H1 (cell line): ENCODE measurements around the gene ZFR. TPM values are rescaled to one million over a fixed set of nuclear protein-coding genes. Genes with fewer than 3 reads are reported as not detected.

Experiments
- CTCF ChIA-PET: fragments of 300-600 bp; sonication (Branson Sonifier 250); formaldehyde crosslinking; loops from one replicate; lab custom pipeline; 2021; ENCODE audit not compliant: partially characterized antibody; lab: Charles Lee
- POLR2A ChIA-PET: fragments of 300-600 bp; sonication (Branson Sonifier 250); formaldehyde crosslinking; loops from one replicate; lab custom pipeline; 2021; ENCODE audit warnings: inconsistent platforms; ENCODE audit not compliant: partially characterized antibody; lab: Charles Lee
- DNase-seq, 2 experiments: peaks; one replicate each; pipeline versions ENCODE4 v3.0.0 to v3.0.0-alpha.2; 2010 to 2022; ENCODE audit warnings: low spot score in 2 of 2, low read depth in 1 of 2, mixed read lengths in 1 of 2
- FAIRE-seq: peaks from 2 replicates; lab custom pipeline; 2011; peaks lifted over from hg19 to GRCh38; lab: Jason Lieb, UNC
- H2AFZ ChIP-seq: 2 replicates; pipeline ENCODE4 v1.8.1; 2012; ENCODE audit warnings: low read length, inconsistent platforms
- H2AK5ac ChIP-seq: 2 replicates; pipeline ENCODE4 v1.6.1; 2013; ENCODE audit warnings: low read depth, low read length
- H2BK120ac ChIP-seq: replicated peaks from 2 replicates; pipeline ENCODE3; 2013; ENCODE audit warnings: low read depth, low read length, inconsistent platforms
- H2BK12ac ChIP-seq: 2 replicates; pipeline ENCODE4 v1.6.1; 2013; ENCODE audit warnings: low read depth, low read length
- H2BK15ac ChIP-seq: 2 replicates; pipeline ENCODE4 v1.6.1; 2013; ENCODE audit warnings: low read length
- H2BK20ac ChIP-seq: 2 replicates; pipeline ENCODE4 v1.6.1; 2013; ENCODE audit warnings: low read length
- H2BK5ac ChIP-seq: 2 replicates; pipeline ENCODE4 v1.6.1; 2013; ENCODE audit warnings: low read depth, low read length
- H3K14ac ChIP-seq: 2 replicates; pipeline ENCODE4 v1.6.1; 2013; ENCODE audit warnings: inconsistent platforms; ENCODE audit not compliant: insufficient read length
- H3K18ac ChIP-seq: 2 replicates; pipeline ENCODE4 v1.6.1; 2013; ENCODE audit warnings: low read length; ENCODE audit errors: extremely low read depth
- H3K23ac ChIP-seq: 2 replicates; pipeline ENCODE4 v1.6.1; 2013; ENCODE audit warnings: inconsistent platforms; ENCODE audit not compliant: insufficient read length
- H3K23me2 ChIP-seq: 2 replicates; pipeline ENCODE4 v1.6.1; 2013; ENCODE audit warnings: low read depth, low read length
- H3K27ac ChIP-seq: 2 replicates; pipeline ENCODE4 v1.6.1; 2011; ENCODE audit warnings: low read depth, low read length, inconsistent platforms
- H3K27me3 ChIP-seq, 4 experiments: replicated peaks in 1 of 4; 1 replicate in 1 of 4; 2 replicates in 3 of 4; pipeline versions ENCODE4 v1.6.1 to v1.8.1; 2011 to 2013; ENCODE audit warnings: low read length in 3 of 4, mild to moderate bottlenecking in 3 of 4, inconsistent platforms in 2 of 4, mixed read lengths in 2 of 4, moderate library complexity in 1 of 4; ENCODE audit not compliant: control insufficient read depth in 3 of 4, insufficient read depth in 3 of 4; ENCODE audit errors: extremely low read depth in 1 of 4
- H3K36me3 ChIP-seq, 4 experiments: 2 replicates each; pipeline versions ENCODE4 v1.6.1 to v1.8.1; 2011 to 2013; ENCODE audit warnings: mild to moderate bottlenecking in 4 of 4, low read length in 3 of 4, moderate library complexity in 2 of 4, control low read depth in 1 of 4, inconsistent platforms in 1 of 4; ENCODE audit not compliant: insufficient read depth in 4 of 4, control insufficient read depth in 2 of 4
- H3K4ac ChIP-seq: replicated peaks from 2 replicates; pipeline ENCODE3; 2013; ENCODE audit warnings: low read length, low read depth, mixed read lengths, inconsistent platforms; ENCODE audit not compliant: insufficient read length
- H3K4me1 ChIP-seq, 4 experiments: replicated peaks in 1 of 4; 1 replicate in 1 of 4; 2 replicates in 3 of 4; pipeline versions ENCODE4 v1.6.1 to v1.8.1; 2011 to 2013; ENCODE audit warnings: low read length in 3 of 4, inconsistent platforms in 2 of 4, mixed read lengths in 1 of 4; ENCODE audit not compliant: insufficient read depth in 4 of 4, control insufficient read depth in 3 of 4
- H3K4me2 ChIP-seq, 2 experiments: 2 replicates each; pipeline versions ENCODE4 v1.6.1 to v1.8.1; 2011 to 2013; ENCODE audit warnings: low read depth in 2 of 2, low read length in 2 of 2, control low read depth in 1 of 2, inconsistent platforms in 1 of 2, mild to moderate bottlenecking in 1 of 2; ENCODE audit not compliant: insufficient read depth in 1 of 2
- H3K4me3 ChIP-seq, 4 experiments: fragments of 200-600, 300-600 bp in 1 of 4; sonication (generic), shearing (Covaris generic), sonication (Bioruptor Twin) in 1 of 4; 2 replicates each; pipeline versions ENCODE4 v1.5.1 to v1.8.1; 2011 to 2016; ENCODE audit warnings: low read length in 4 of 4, low read depth in 3 of 4, control low read depth in 2 of 4, inconsistent platforms in 2 of 4, mild to moderate bottlenecking in 2 of 4, mixed read lengths in 1 of 4, moderate library complexity in 1 of 4; ENCODE audit not compliant: insufficient read depth in 2 of 4; ENCODE audit errors: extremely low read depth in 1 of 4
- H3K56ac ChIP-seq: replicated peaks from 2 replicates; pipeline ENCODE3; 2013; ENCODE audit warnings: low read depth, mild to moderate bottlenecking, mixed read lengths, low read length, inconsistent platforms; ENCODE audit not compliant: insufficient read length
- H3K79me1 ChIP-seq: 2 replicates; pipeline ENCODE4 v1.6.1; 2013; ENCODE audit warnings: low read depth, low read length, control low read depth
- H3K79me2 ChIP-seq, 2 experiments: 2 replicates each; pipeline versions ENCODE4 v1.6.1 to v1.8.1; 2012 to 2013; ENCODE audit warnings: low read length in 2 of 2, mild to moderate bottlenecking in 2 of 2, inconsistent platforms in 1 of 2; ENCODE audit not compliant: insufficient read depth in 2 of 2, control insufficient read depth in 1 of 2
- H3K9ac ChIP-seq, 4 experiments: replicated peaks in 1 of 4; 1 replicate in 1 of 4; 2 replicates in 3 of 4; pipeline versions ENCODE4 v1.6.1 to v1.8.1; 2011 to 2013; ENCODE audit warnings: low read depth in 3 of 4, low read length in 3 of 4, control low read depth in 2 of 4, mild to moderate bottlenecking in 2 of 4, moderate library complexity in 2 of 4, inconsistent platforms in 1 of 4; ENCODE audit errors: extremely low read depth in 1 of 4
- H3K9me3 ChIP-seq, 2 experiments: 2 replicates each; pipeline versions ENCODE4 v1.6.1 to v1.8.1; 2012 to 2013; ENCODE audit warnings: mild to moderate bottlenecking in 2 of 2, moderate library complexity in 2 of 2, control low read depth in 1 of 2, inconsistent platforms in 1 of 2, low read depth in 1 of 2, low read length in 1 of 2, mixed read lengths in 1 of 2; ENCODE audit not compliant: insufficient read depth in 2 of 2
- H4K20me1 ChIP-seq, 2 experiments: replicated peaks in 1 of 2; 2 replicates each; pipeline versions ENCODE3 to v1.8.1; 2011 to 2013; ENCODE audit warnings: inconsistent platforms in 2 of 2, low read length in 2 of 2, mild to moderate bottlenecking in 1 of 2; ENCODE audit not compliant: insufficient read depth in 2 of 2, control insufficient read depth in 1 of 2
- H4K5ac ChIP-seq: 2 replicates; pipeline ENCODE4 v1.6.1; 2013; ENCODE audit warnings: low read length, low read depth, mixed read lengths, inconsistent platforms; ENCODE audit not compliant: insufficient read length
- H4K8ac ChIP-seq: 2 replicates; pipeline ENCODE4 v1.8.0; 2013; ENCODE audit warnings: mild to moderate bottlenecking, moderate library complexity, low read length, inconsistent platforms; ENCODE audit not compliant: insufficient read depth; ENCODE audit errors: extremely low read depth
- H4K91ac ChIP-seq: replicated peaks from 2 replicates; pipeline ENCODE3; 2013; ENCODE audit warnings: low read length, mixed read lengths, inconsistent platforms; ENCODE audit not compliant: insufficient read length
- ASH2L ChIP-seq: fragments of 200-600, 300-600 bp; sonication (generic); IDR thresholded peaks from one replicate; pipeline ENCODE4 v1.7.1; 2017; ENCODE audit warnings: low read length
- EP300 ChIP-seq, 2 experiments: IDR thresholded peaks; 1 replicate in 1 of 2; 2 replicates in 1 of 2; pipeline ENCODE4 v1.6.1; 2011 to 2012; ENCODE audit warnings: low read depth in 2 of 2, low read length in 2 of 2, mild to moderate bottlenecking in 2 of 2, borderline replicate concordance in 1 of 2, inconsistent platforms in 1 of 2, moderate library complexity in 1 of 2
- GTF2F1 ChIP-seq: IDR thresholded peaks from 2 replicates; pipeline ENCODE4 v1.6.1; 2012; ENCODE audit warnings: low read depth, low read length, improper control_type of control experiment, borderline replicate concordance
- JUND ChIP-seq: IDR thresholded peaks from 2 replicates; pipeline ENCODE4 v1.6.1; 2011; ENCODE audit warnings: mild to moderate bottlenecking, improper control_type of control experiment, low read length
- POLR2A ChIP-seq, 2 experiments: IDR thresholded peaks; 1 replicate in 1 of 2; 2 replicates in 1 of 2; pipeline ENCODE4 v1.6.1; 2011; ENCODE audit warnings: low read depth in 2 of 2, low read length in 2 of 2, mild to moderate bottlenecking in 2 of 2; ENCODE audit errors: control extremely low read depth in 1 of 2
- POLR2AphosphoS5 ChIP-seq: IDR thresholded peaks from 2 replicates; pipeline ENCODE4 v1.6.1; 2011; ENCODE audit warnings: low read depth, low read length
- RBBP5 ChIP-seq: IDR thresholded peaks from 2 replicates; pipeline ENCODE4 v1.7.1; 2012; ENCODE audit warnings: low read depth, mild to moderate bottlenecking, inconsistent platforms, low read length, moderate library complexity, borderline replicate concordance
- SAP30 ChIP-seq: fragments of 300-600 bp; sonication (generic); IDR thresholded peaks from 2 replicates; pipeline ENCODE4 v1.7.1; 2012; ENCODE audit warnings: low read length, moderate library complexity, mild to moderate bottlenecking, inconsistent platforms; ENCODE audit not compliant: insufficient read depth, insufficient replicate concordance
- SIRT6 ChIP-seq: IDR thresholded peaks from one replicate; pipeline ENCODE4 v1.7.1; 2012; ENCODE audit warnings: low read length, inconsistent platforms
- SP4 ChIP-seq: IDR thresholded peaks from 2 replicates; pipeline ENCODE4 v1.6.1; 2012; ENCODE audit warnings: low read length, inconsistent platforms
- SUZ12 ChIP-seq: fragments of 200-600 bp; sonication (generic); IDR thresholded peaks from 2 replicates; pipeline ENCODE4 v1.6.1; 2012; ENCODE audit warnings: mild to moderate bottlenecking, inconsistent platforms, low read length, moderate library complexity, mixed read lengths
- YY1 ChIP-seq: IDR thresholded peaks from 2 replicates; pipeline ENCODE4 v1.6.1; 2011; ENCODE audit warnings: low read depth, mild to moderate bottlenecking, low read length
- WGBS, 2 experiments: shearing (Covaris generic) in 1 of 2; methylation state at CpG; one replicate each; pipeline versions ENCODE4 v1.1.6 to v1.1.7; 2013 to 2015; ENCODE audit warnings: low lambda C conversion rate in 2 of 2, mixed read lengths in 2 of 2, inconsistent platforms in 1 of 2, low coverage in 1 of 2, missing lambda C conversion rate in 1 of 2; ENCODE audit not compliant: insufficient replicate concordance in 2 of 2, insufficient coverage in 1 of 2, insufficient read length in 1 of 2; ENCODE audit errors: extremely low coverage in 1 of 2, missing lambda C conversion rate in 1 of 2; 5-methylcytosine and 5-hydroxymethylcytosine counted together
- polyA plus RNA-seq, 7 experiments: library from polyadenylated mRNA; depleted of rRNA in 3 of 7; stranded (reverse) in 5 of 7; unstranded in 2 of 7; fragments of >200 nt in 5 of 7; fragments of 200-250 nt in 2 of 7; gene quantifications; 1 replicate in 5 of 7; 2 replicates in 1 of 7; 4 replicates in 1 of 7; pipeline versions ENCODE4 v1.2.1 to v1.2.3, GENCODE V29; 2011 to 2013; ENCODE audit warnings: missing spikeins in 2 of 7, mixed read lengths in 2 of 7
- total RNA-seq: library from RNA; stranded (reverse); fragmentation: NEBNext Ultra II Directional; extraction: Animal tissue kit (Norgen Biotek cat#: 25700); gene quantifications from 2 replicates; pipeline ENCODE4 v1.2.1, GENCODE V29; 2021
- TF ChIP-seq, protein P1 (sequence below): IDR thresholded peaks from 2 replicates; pipeline ENCODE4 v1.6.1; 2011; ENCODE audit warnings: low read length, improper control_type of control experiment
- TF ChIP-seq, protein P2 (sequence below): IDR thresholded peaks from 2 replicates; pipeline ENCODE4 v1.6.1; 2012; ENCODE audit warnings: inconsistent platforms

Gene ZFR
- total and polyA plus RNA-seq, 2 of the 8 experiments (the other 6 are each of a cell fraction or from before 2014, with no cell fraction given), result 68.8 to 92.7 TPM

DNA sequence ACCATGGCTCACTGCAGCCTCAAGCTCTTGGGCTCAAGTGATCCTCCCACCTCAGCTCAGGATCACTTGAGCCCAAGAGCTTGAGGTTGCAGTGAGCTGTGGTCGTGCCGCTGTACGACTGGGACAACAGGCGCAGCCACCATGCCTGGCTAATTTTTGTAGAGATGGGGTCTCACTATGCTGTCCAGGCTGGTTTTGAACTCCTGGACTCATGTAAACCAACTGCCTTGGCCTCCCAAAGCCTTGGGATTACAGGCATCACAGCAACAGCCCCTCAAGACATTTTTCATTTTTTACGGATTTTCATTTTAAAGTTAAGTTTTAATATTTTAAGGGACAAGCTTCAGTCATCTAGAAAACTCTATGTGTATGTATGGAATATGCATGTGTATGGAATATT is 78.9 kb downstream of the ZFR start:
- H3K27ac ChIP-seq, result no peak overlapping the region
- DNase-seq (no peak), FAIRE-seq (no peak)
- no peak overlapping the region for H2BK15ac ChIP-seq
- no peak overlapping the region for H2BK120ac ChIP-seq
- H3K36me3 ChIP-seq, result peaks cover 0 to 21% (median 5%) of the 10 kb centered on the region in 4 experiments; a peak in 7 of 8 replicates
- H2AK5ac ChIP-seq, result no peak overlapping the region
- no peak overlapping the region for H3K4me2 ChIP-seq
- no peak overlapping the region for H3K23ac ChIP-seq
- H3K23me2 ChIP-seq, result no peaks in the 10 kb centered on the region
- H4K91ac ChIP-seq, result no peak overlapping the region
- H3K79me1 ChIP-seq, result no peaks in the 10 kb centered on the region
- H3K18ac ChIP-seq, result no peak overlapping the region
- no peaks in the 10 kb centered on the region for H3K27me3 ChIP-seq
- H4K20me1 ChIP-seq, result no peaks in the 10 kb centered on the region
- H3K4me1 ChIP-seq, result no peaks in the 10 kb centered on the region; a peak in 1 of 7 replicates
- H3K14ac ChIP-seq, result no peak overlapping the region
- H3K79me2 ChIP-seq, result no peaks in the 10 kb centered on the region
- POLR2A ChIA-PET, result no interaction called here
- H2BK12ac ChIP-seq, result no peak overlapping the region
- WGBS, 2 experiments, result 95% methylated on average over 5 of the region's 5 CpGs; no CpG with 5 or more reads in 1 of the 2 experiments
- no peak overlapping the region for H2BK5ac ChIP-seq
- CTCF ChIA-PET, result interaction anchor here (0.6 to 4.5 kb wide), 5 partner anchors 9 to 197 kb away, joined by 3 to 20 read pairs (median 4); no protein-coding TSS in a partner anchor
- H4K8ac ChIP-seq, result no peak overlapping the region
- H2AFZ ChIP-seq, result no peak overlapping the region
- no peak overlapping the region for H3K4me3 ChIP-seq
- H2BK20ac ChIP-seq, result no peak overlapping the region
- no peak overlapping the region for H4K5ac ChIP-seq
- no peak overlapping the region for H3K56ac ChIP-seq
- no peak overlapping the region for H3K9ac ChIP-seq
- no peaks in the 10 kb centered on the region for H3K9me3 ChIP-seq
- no peak overlapping the region for H3K4ac ChIP-seq
- TF ChIP-seq POLR2AphosphoS5 (no peak), POLR2A (IDR thresholded peaks at IDR 0.05; ENCODE audit: control extremely low read depth in 1 of 2, low read depth in 2 of 2, low read length in 2 of 2) (no peak), ASH2L (no peak), GTF2F1 (no peak), EP300 (IDR thresholded peaks at IDR 0.05; ENCODE audit: borderline replicate concordance in 1 of 2, low read depth in 2 of 2, low read length in 2 of 2) (no peak), SIRT6 (no peak), YY1 (no peak), SAP30 (no peak), SUZ12 (no peak), RBBP5 (no peak), SP4 (no peak), JUND (no peak)
- TF ChIP-seq, protein P1, sequence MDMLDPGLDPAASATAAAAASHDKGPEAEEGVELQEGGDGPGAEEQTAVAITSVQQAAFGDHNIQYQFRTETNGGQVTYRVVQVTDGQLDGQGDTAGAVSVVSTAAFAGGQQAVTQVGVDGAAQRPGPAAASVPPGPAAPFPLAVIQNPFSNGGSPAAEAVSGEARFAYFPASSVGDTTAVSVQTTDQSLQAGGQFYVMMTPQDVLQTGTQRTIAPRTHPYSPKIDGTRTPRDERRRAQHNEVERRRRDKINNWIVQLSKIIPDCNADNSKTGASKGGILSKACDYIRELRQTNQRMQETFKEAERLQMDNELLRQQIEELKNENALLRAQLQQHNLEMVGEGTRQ, result no peak
- TF ChIP-seq, protein P2, sequence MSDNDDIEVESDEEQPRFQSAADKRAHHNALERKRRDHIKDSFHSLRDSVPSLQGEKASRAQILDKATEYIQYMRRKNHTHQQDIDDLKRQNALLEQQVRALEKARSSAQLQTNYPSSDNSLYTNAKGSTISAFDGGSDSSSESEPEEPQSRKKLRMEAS, result no peak
